AG04450 (cell line): Measurements from ENCODE around the gene RANBP10. TPM values are rescaled to one million over a fixed set of nuclear protein-coding genes. Genes with fewer than 3 reads are reported as not detected.

Source experiments
- CTCF ChIA-PET: fragments of 300-600, 350-600 bp; formaldehyde crosslinking; extraction: SDS; loops from one replicate; lab custom pipeline; 2022; ENCODE audit warnings: antibody characterized with exemption, inconsistent platforms; lab: Charles Lee
- POLR2A ChIA-PET: fragments of 350-600 bp; formaldehyde crosslinking; extraction: SDS; loops from one replicate; lab custom pipeline; 2021; ENCODE audit warnings: antibody characterized with exemption, inconsistent platforms; lab: Yijun Ruan, JAX
- DNase-seq: peaks from one replicate; pipeline ENCODE4 v3.0.0-alpha.2; 2011; ENCODE audit warnings: low read depth, low spot score
- H3K27ac ChIP-seq: one replicate; pipeline ENCODE4 v1.5.1; 2012; ENCODE audit warnings: low read depth, low read length, control low read depth
- H3K27me3 ChIP-seq: one replicate; pipeline ENCODE4 v1.6.0; 2012; ENCODE audit warnings: low read length; ENCODE audit not compliant: control insufficient read depth, insufficient read depth
- H3K4me3 ChIP-seq: 2 replicates; pipeline ENCODE4 v1.5.1; 2011; ENCODE audit warnings: mild to moderate bottlenecking, low read depth, low read length, control low read depth
- H3K9me3 ChIP-seq: 2 replicates; pipeline ENCODE4 v1.5.1; 2012; ENCODE audit warnings: low read length; ENCODE audit not compliant: control insufficient read depth, insufficient read depth
- CTCF ChIP-seq: IDR thresholded peaks from 2 replicates; pipeline ENCODE4 v1.5.1; 2011; ENCODE audit warnings: low read depth, low read length, control low read depth, inconsistent platforms
- polyA plus RNA-seq: library from polyadenylated mRNA; depleted of rRNA; stranded (reverse); fragments of >200 nt; gene quantifications from 2 replicates; pipeline ENCODE4 v1.2.3, GENCODE V29; 2011

Gene RANBP10
- polyA plus RNA-seq, 1 experiment: 11.3 TPM

GRCh38 chr16:67741118-67741517 is 65.2 kb downstream of the RANBP10 start:
- Histone ChIP-seq H3K27me3 (no peaks in the 10 kb centered on the region), H3K27ac (no peak overlapping the region), H3K9me3 (no peaks in the 10 kb centered on the region), H3K4me3 (no peak overlapping the region)
- TF ChIP-seq CTCF: no peak
- DNase-seq: no peak
- CTCF ChIA-PET: no interaction called here
- POLR2A ChIA-PET: no interaction called here

- Histone ChIP-seq H3K4me3 (no peak overlapping the region), H3K27ac (no peak overlapping the region), H3K27me3 (no peaks in the 10 kb centered on the region), H3K9me3 (no peaks in the 10 kb centered on the region)
- DNase-seq: no peak
- no peak for TF ChIP-seq CTCF
- ChIA-PET POLR2A (interaction anchor here (0.7 kb wide), 1 partner anchor 16 kb away, joined by 3 read pairs; no protein-coding TSS in a partner anchor), CTCF (no interaction called here)
Measured at GRCh38 chr16:67740391-67740790, 66.0 kb downstream of the RANBP10 start.

GRCh38 chr16:67736858-67737257 is 69.5 kb downstream of the RANBP10 start:
- ChIA-PET CTCF (no interaction called here), POLR2A (interaction anchor here (0.6 kb wide), 1 partner anchor 39 kb away, joined by 5 read pairs; no protein-coding TSS in a partner anchor)
- TF ChIP-seq CTCF: no peak
- H3K27me3 ChIP-seq: no peaks in the 10 kb centered on the region
- no peak for DNase-seq
- no peak overlapping the region for H3K27ac ChIP-seq
- no peaks in the 10 kb centered on the region for H3K9me3 ChIP-seq
- no peak overlapping the region for H3K4me3 ChIP-seq

- no peak for TF ChIP-seq CTCF
- H3K9me3 ChIP-seq: no peaks in the 10 kb centered on the region
- no peak overlapping the region for H3K4me3 ChIP-seq
- no peak overlapping the region for H3K27ac ChIP-seq
- no peak for DNase-seq
- ChIA-PET POLR2A (no interaction called here), CTCF (no interaction called here)
- H3K27me3 ChIP-seq: no peaks in the 10 kb centered on the region
Measured at GRCh38 chr16:67734731-67735201, 71.6 kb downstream of the RANBP10 start.

GRCh38 chr16:67733734-67734470 is 72.5 kb downstream of the RANBP10 start:
- ChIA-PET CTCF (no interaction called here), POLR2A (no interaction called here)
- no peaks in the 10 kb centered on the region for H3K27me3 ChIP-seq
- no peaks in the 10 kb centered on the region for H3K9me3 ChIP-seq
- no peak for TF ChIP-seq CTCF
- no peak overlapping the region for H3K4me3 ChIP-seq
- H3K27ac ChIP-seq: no peak overlapping the region
- no peak for DNase-seq
